ENCODE data around the gene LDLRAD3.

DNA sequence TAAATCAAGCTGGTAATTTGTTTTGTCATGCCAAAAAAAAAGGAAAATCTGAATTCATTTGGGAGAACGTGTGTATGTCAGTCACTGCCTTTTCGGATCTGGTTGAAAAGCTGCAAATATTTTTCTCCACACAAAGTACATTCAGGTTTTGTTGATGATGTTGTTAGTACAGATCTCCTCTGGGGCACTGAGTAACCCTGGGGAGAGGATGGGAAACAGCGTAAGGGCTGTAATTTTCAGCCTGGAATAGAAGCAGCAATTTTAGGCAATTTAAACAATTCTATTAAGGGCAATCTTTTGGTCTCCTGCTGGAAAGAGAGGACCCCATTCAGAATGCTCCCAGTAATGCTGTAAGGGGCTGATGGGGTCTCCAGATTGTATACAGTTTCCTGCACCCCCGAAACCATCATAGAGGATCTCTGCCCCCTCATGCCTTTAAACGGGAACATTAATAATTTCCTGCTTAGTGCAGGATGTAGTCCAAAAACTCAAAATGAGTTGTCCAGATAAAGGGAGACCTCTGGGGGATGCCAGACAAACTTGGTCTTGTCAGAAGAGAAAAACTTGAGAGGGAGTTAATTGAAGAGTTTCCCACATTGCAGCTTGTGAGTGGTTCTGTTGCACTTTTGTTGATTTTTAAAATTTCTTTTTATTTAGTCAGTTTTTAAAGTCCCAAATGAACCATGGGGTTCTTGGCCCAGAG is 213.1 kb downstream of the LDLRAD3 start:
- TF ChIP-seq FOXM1 (IDR thresholded peaks at IDR 0.05; ENCODE audit: borderline replicate concordance, low read depth) (no peak), EGR1 (IDR thresholded peaks at IDR 0.05) (no peak), YY1 (IDR thresholded peaks at IDR 0.05; ENCODE audit: low read depth) (no peak), CREB1 (IDR thresholded peaks at IDR 0.05; ENCODE audit: low read depth) (no peak), EP300 (IDR thresholded peaks at IDR 0.05; ENCODE audit: borderline replicate concordance) (no peak), TEAD4 (IDR thresholded peaks at IDR 0.05) (no peak), TAF1 (IDR thresholded peaks at IDR 0.05; ENCODE audit: low read depth) (no peak), NFIC (IDR thresholded peaks at IDR 0.05) (no peak), RAD21 (IDR thresholded peaks at IDR 0.05; ENCODE audit: low read depth) (no peak), CEBPB (IDR thresholded peaks at IDR 0.05) (no peak)
- TF ChIP-seq, protein P1, sequence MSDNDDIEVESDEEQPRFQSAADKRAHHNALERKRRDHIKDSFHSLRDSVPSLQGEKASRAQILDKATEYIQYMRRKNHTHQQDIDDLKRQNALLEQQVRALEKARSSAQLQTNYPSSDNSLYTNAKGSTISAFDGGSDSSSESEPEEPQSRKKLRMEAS (IDR thresholded peaks at IDR 0.05): no peak
